Body of pancreas (tissue), 4 donors: ENCODE measurements around the gene CSGALNACT2. TPM values are rescaled to one million over a fixed set of nuclear protein-coding genes. Genes with fewer than 3 reads are reported as not detected.

Experiments used
- ATAC-seq: fragments of 150-250 bp; one replicate; pipeline ENCODE4 v1.9.1; 2016
- DNase-seq, 4 donors: peaks; one replicate each; pipeline ENCODE4 v3.0.0-alpha.2; 2019
- H3K27ac ChIP-seq, 4 donors: fragments of 200-600 bp; sonication (generic); 1 replicate in 3 of 4; 2 replicates in 1 of 4; pipeline versions ENCODE4 v1.5.1 to v1.6.1; 2016 to 2019; ENCODE audit warnings: mild to moderate bottlenecking in 1 of 4, mixed read lengths in 1 of 4, moderate library complexity in 1 of 4
- H3K27me3 ChIP-seq, 2 donors: fragments of 200-600 bp; sonication (generic); one replicate each; pipeline ENCODE4 v1.6.0; 2016; ENCODE audit warnings: mild to moderate bottlenecking in 1 of 2
- H3K36me3 ChIP-seq, 2 donors: fragments of 200-600 bp; sonication (generic); replicated peaks in 1 of 2; 2 replicates each; pipeline ENCODE4 v1.5.1; 2016; ENCODE audit warnings: low read depth in 2 of 2; ENCODE audit not compliant: insufficient read depth in 1 of 2
- H3K4me1 ChIP-seq: fragments of 200-600 bp; sonication (generic); one replicate; pipeline ENCODE4 v1.6.0; 2016
- H3K4me3 ChIP-seq, 2 donors: fragments of 200-600 bp; sonication (generic); 1 replicate in 1 of 2; 2 replicates in 1 of 2; pipeline ENCODE4 v1.5.1; 2016 to 2019
- H3K9me3 ChIP-seq, 3 donors: fragments of 200-600 bp; sonication (generic); 1 replicate in 2 of 3; 2 replicates in 1 of 3; pipeline ENCODE4 v1.5.1; 2016
- POLR2A ChIP-seq, 3 donors: fragments of 450-650 bp; IDR thresholded peaks; one replicate each; pipeline ENCODE4 v1.6.1; 2016; ENCODE audit warnings: antibody characterized with exemption in 3 of 3, mild to moderate bottlenecking in 2 of 3
- WGBS, 2 donors: methylation state at CpG; one replicate each; pipeline ENCODE4 v1.1.5; 2017; 5-methylcytosine and 5-hydroxymethylcytosine counted together
- intact Hi-C: fragments of 100-400 bp; cut with DNase I; formaldehyde crosslinking; loops from one replicate; pipeline ENCODE4 v1.15.1; 2023
- total RNA-seq, 2 donors: library from RNA; depleted of rRNA; stranded (reverse); fragments of >200 nt; gene quantifications; one replicate each; pipeline ENCODE4 v1.1.0, GENCODE V29; 2016
- TF ChIP-seq, protein P1 (sequence below), 7 experiments: fragments of 450-650 bp in 4 of 7; fragments of 200-600 bp in 3 of 7; sonication (generic) in 3 of 7; IDR thresholded peaks; one replicate each; pipeline ENCODE4 v1.5.1; 2016 to 2019; ENCODE audit warnings: antibody characterized with exemption in 7 of 7

Gene CSGALNACT2
- total RNA-seq, 2 donors from 2014 or later: 6.9 to 9.6 TPM

DNA sequence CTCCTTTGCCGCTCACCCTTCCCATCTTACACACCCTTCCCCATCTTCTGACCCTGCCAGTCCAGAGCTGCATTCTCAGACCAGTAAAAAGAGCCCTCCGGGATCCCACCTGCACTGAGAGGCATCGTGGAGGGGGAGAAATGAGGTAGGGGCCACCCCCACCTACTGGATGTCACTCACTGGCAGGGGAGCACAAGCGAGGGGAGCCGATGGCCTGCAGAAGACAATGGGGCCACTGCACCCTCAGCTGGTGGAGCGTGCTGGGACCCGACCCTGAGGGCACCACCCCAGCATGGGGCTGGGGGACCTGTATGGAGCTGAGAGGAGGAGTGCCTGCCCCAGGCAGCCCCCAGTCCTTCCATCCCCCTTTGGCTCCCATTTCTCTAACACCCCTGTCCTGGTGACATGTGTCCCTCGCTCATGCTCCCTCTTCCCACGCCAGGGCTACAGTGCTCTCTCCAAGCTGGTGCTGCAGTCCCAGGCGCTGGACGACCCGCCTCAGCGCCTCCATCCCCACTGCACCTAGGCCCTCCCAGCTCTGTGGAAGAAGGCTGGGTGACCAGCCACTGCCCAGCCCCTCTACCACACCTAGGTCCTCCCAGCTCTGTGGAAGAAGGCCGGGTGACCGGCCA lies 78.8 kb downstream of the CSGALNACT2 start:
- ATAC-seq (no peak), DNase-seq (no peak)
- Histone ChIP-seq H3K4me1 (no peaks in the 10 kb centered on the region), H3K9me3 (no peaks in the 10 kb centered on the region), H3K27me3 (no peaks in the 10 kb centered on the region), H3K36me3 (no peaks in the 10 kb centered on the region), H3K27ac (no peak overlapping the region), H3K4me3 (no peak overlapping the region)
- TF ChIP-seq, protein P1, sequence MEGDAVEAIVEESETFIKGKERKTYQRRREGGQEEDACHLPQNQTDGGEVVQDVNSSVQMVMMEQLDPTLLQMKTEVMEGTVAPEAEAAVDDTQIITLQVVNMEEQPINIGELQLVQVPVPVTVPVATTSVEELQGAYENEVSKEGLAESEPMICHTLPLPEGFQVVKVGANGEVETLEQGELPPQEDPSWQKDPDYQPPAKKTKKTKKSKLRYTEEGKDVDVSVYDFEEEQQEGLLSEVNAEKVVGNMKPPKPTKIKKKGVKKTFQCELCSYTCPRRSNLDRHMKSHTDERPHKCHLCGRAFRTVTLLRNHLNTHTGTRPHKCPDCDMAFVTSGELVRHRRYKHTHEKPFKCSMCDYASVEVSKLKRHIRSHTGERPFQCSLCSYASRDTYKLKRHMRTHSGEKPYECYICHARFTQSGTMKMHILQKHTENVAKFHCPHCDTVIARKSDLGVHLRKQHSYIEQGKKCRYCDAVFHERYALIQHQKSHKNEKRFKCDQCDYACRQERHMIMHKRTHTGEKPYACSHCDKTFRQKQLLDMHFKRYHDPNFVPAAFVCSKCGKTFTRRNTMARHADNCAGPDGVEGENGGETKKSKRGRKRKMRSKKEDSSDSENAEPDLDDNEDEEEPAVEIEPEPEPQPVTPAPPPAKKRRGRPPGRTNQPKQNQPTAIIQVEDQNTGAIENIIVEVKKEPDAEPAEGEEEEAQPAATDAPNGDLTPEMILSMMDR (IDR thresholded peaks at IDR 0.05): no peak
- TF ChIP-seq POLR2A (IDR thresholded peaks at IDR 0.05): no peak
- 74 to 79% methylated on average over 11 to 14 of the region's 15 CpGs for WGBS, 2 donors
- intact Hi-C loops: no loop called here

DNA sequence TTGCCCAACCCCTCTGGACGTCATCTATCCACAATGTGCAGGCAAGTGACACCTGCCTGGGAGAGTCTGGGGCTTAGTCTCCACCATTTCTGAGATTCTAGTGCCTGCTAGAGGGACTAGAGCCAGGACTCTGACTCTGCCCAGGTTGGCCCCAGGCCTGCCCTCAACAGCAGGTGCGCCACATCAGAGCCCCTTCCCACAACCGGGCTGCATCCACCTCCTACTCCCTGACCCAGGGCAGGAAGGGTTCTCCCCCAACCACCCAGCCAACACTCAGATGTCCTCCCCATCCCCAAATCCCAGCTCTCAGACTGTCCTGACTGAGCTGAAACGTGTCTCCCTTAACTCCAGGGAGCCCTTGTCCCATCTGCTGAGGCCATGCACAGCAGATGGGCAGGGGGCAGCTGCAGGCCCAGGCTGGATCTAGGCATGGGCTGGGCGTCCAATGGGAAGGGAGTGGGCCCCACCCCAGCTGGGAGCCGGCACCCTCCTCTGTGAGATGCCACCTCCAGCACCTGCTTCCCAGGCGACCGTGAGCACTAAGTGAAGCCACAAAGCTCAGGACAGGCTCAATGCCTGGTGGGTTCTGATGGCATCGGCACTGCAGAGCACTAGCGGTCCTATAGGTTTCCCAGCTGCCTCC lies 79.4 kb downstream of the CSGALNACT2 start:
- H3K9me3 ChIP-seq: no peaks in the 10 kb centered on the region
- H3K4me3 ChIP-seq: no peak overlapping the region
- DNase-seq (no peak), ATAC-seq (no peak)
- intact Hi-C loops: no loop called here
- no peaks in the 10 kb centered on the region for H3K27me3 ChIP-seq
- H3K36me3 ChIP-seq: no peaks in the 10 kb centered on the region
- no peaks in the 10 kb centered on the region for H3K4me1 ChIP-seq
- TF ChIP-seq POLR2A (IDR thresholded peaks at IDR 0.05): no peak
- TF ChIP-seq, protein P1 (IDR thresholded peaks at IDR 0.05): no peak
- H3K27ac ChIP-seq: no peak overlapping the region
- 60 to 75% methylated on average over 5 to 9 of the region's 10 CpGs for WGBS, 2 donors

DNA sequence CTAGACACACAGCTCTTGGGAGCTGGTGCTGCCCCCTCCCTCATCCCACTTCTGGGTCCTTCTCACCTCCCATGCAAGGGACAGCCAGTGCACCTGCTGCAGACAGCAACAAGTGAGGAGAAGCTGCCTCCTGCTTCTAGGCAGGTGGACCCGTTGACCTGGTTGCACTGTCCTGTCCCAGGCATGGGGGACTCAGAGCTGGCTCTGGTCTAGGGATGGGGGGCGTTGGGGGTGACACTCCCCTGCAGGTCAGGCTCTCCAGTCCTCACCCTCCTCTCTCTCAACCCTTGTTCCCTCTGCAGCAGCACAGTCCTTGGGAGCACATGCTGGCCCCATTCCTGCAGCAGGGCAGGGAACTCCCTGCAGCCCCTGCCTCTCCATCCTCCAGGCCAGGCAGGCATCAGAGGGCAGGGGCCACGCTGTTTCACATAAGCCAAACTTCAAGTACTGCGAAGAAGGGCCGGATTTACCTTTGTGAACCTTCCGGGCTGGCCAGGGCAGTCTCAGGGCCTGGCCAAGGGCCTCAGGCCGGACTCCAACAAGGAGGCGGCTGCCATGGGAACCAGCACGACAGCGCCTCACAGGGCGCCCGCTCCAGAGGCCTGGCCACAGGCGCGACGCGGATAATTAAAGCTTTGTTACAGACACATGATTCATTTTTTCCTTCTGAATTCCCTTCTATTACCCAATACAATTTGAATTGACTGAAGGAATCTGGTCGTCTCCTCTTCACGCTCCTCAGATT lies 80.1 kb downstream of the CSGALNACT2 start:
- no peak overlapping the region for H3K27ac ChIP-seq
- intact Hi-C loops: no loop called here
- no peaks in the 10 kb centered on the region for H3K27me3 ChIP-seq
- no peaks in the 10 kb centered on the region for H3K9me3 ChIP-seq
- no peaks in the 10 kb centered on the region for H3K4me1 ChIP-seq
- H3K4me3 ChIP-seq: no peak overlapping the region
- no peak for TF ChIP-seq POLR2A (IDR thresholded peaks at IDR 0.05)
- TF ChIP-seq, protein P1 (IDR thresholded peaks at IDR 0.05): no peak
- ATAC-seq (no peak), DNase-seq (no peak)
- no peaks in the 10 kb centered on the region for H3K36me3 ChIP-seq
- 84 to 86% methylated on average over 15 to 18 of the region's 18 CpGs for WGBS, 2 donors

DNA sequence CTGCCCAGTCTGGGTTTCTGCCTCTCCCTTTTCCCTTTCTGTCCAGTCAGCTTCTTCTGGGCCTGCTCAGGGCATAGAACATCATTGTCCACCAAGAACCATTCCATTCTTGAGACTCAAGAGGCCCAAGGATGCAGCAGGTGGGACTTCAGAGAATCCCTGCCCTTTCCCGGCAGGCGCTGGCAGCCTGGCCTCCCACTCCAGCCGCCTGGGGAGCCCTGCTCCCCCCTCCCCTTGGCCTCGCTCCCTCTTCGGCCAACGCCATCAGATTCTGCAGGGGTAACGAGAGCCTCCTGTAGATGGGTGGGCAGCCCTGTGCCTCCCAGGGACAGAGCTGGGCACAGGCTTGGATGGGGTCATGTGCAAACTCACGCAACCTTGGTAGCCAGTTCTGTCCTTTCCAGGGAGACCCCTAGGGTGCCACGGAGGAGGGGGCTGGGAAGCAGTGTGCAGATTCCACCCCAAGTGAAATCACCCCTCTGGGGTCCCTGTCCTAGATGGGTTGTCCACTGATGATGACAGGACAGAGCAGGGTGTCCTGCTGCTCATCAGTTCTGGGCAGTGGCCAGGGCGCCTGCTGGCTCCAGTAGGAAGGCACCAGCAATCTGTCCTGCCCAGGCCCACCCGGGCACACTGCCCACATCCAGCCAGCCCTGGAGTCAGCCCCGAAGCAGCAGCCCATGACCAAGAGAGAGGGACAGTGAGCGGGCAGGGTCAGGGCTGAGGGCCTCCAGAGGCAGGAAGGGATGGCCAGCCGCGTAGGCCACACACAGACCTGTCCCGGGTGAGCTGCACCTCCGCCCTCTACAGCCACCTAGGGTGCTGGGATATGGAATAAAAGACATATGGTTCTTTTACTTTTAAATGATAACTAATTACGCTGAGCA lies 80.9 kb downstream of the CSGALNACT2 start:
- DNase-seq (no peak), ATAC-seq (no peak)
- Histone ChIP-seq H3K27me3 (no peaks in the 10 kb centered on the region), H3K36me3 (no peaks in the 10 kb centered on the region), H3K27ac (no peak overlapping the region), H3K4me3 (no peak overlapping the region), H3K4me1 (no peaks in the 10 kb centered on the region), H3K9me3 (no peaks in the 10 kb centered on the region)
- TF ChIP-seq, protein P1 (IDR thresholded peaks at IDR 0.05): no peak
- no peak for TF ChIP-seq POLR2A (IDR thresholded peaks at IDR 0.05)
- intact Hi-C loops: no loop called here
- WGBS, 2 donors: 74 to 77% methylated on average over 7 to 17 of the region's 18 CpGs
